Gastroesophageal sphincter (tissue), 4 donors: ENCODE data around the gene PFKM. TPM values are rescaled to one million over a fixed set of nuclear protein-coding genes. Genes with fewer than 3 reads are reported as not detected.

Experiments used
- ATAC-seq: fragments of 150-250 bp; one replicate; pipeline ENCODE4 v1.9.1; 2016; ENCODE audit warnings: mild to moderate bottlenecking, moderate library complexity
- H3K27ac ChIP-seq, 4 donors: fragments of 200-600 bp; sonication (generic) in 3 of 4; 1 replicate in 3 of 4; 2 replicates in 1 of 4; pipeline ENCODE4 v1.5.1; 2016 to 2019
- H3K27me3 ChIP-seq: fragments of 200-600 bp; sonication (generic); one replicate; pipeline ENCODE4 v1.5.1; 2019
- H3K36me3 ChIP-seq, 2 donors: fragments of 200-600 bp; sonication (generic); one replicate each; pipeline ENCODE4 v1.5.1; 2019; ENCODE audit warnings: control low read depth in 1 of 2
- H3K4me1 ChIP-seq, 3 donors: fragments of 200-600 bp; sonication (generic); 1 replicate in 2 of 3; 2 replicates in 1 of 3; pipeline ENCODE4 v1.5.1; 2016 to 2019; ENCODE audit warnings: control low read depth in 2 of 3
- H3K4me3 ChIP-seq, 2 donors: fragments of 200-600 bp; sonication (generic); one replicate each; pipeline ENCODE4 v1.5.1; 2019; ENCODE audit warnings: mild to moderate bottlenecking in 1 of 2, moderate library complexity in 1 of 2
- H3K9me3 ChIP-seq, 3 donors: fragments of 200-600 bp; sonication (generic); one replicate each; pipeline ENCODE4 v1.5.1; 2017 to 2019; ENCODE audit warnings: control low read depth in 2 of 3
- CTCF ChIP-seq, 4 experiments: fragments of 200-600 bp in 2 of 4; fragments of 450-650 bp in 2 of 4; sonication (generic) in 1 of 4; IDR thresholded peaks; one replicate each; pipeline ENCODE4 v1.5.1; 2017 to 2019; ENCODE audit warnings: antibody characterized with exemption in 4 of 4, mild to moderate bottlenecking in 2 of 4, moderate library complexity in 2 of 4
- EP300 ChIP-seq: sonication (generic); formaldehyde crosslinking; IDR thresholded peaks from one replicate; pipeline ENCODE4 v1.6.1; 2017; ENCODE audit warnings: antibody characterized with exemption, mild to moderate bottlenecking
- POLR2A ChIP-seq, 2 donors: fragments of 450-650 bp; IDR thresholded peaks; one replicate each; pipeline ENCODE4 v1.6.1; 2017; ENCODE audit warnings: antibody characterized with exemption in 2 of 2, mild to moderate bottlenecking in 2 of 2, moderate library complexity in 1 of 2
- POLR2AphosphoS5 ChIP-seq: sonication (generic); formaldehyde crosslinking; IDR thresholded peaks from one replicate; pipeline ENCODE4 v1.6.1; 2017; ENCODE audit warnings: antibody characterized with exemption
- WGBS, 2 donors: methylation state at CpG; one replicate each; pipeline ENCODE4 v1.1.5; 2018; ENCODE audit warnings: low coverage in 1 of 2; 5-methylcytosine and 5-hydroxymethylcytosine counted together
- total RNA-seq, 4 donors: library from RNA; depleted of rRNA; stranded (reverse); fragments of >200 nt; gene quantifications; one replicate each; pipeline ENCODE4 v1.1.0, GENCODE V29; 2016

PFKM gene
- total RNA-seq, 4 donors from 2014 or later, result 64.5 to 105 (median 71.0) TPM

- ATAC-seq, result no peak
- 79 to 100% methylated on average over 1 to 2 of the region's 2 CpGs for WGBS, 2 donors
- Histone ChIP-seq H3K27me3 (peaks cover 89% of the 10 kb centered on the region), H3K27ac (no peak overlapping the region), H3K36me3 (no peaks in the 10 kb centered on the region), H3K4me3 (no peak overlapping the region), H3K4me1 (peaks cover 0 to 33% (median 4%) of the 10 kb centered on the region in 3 donors), H3K9me3 (no peaks in the 10 kb centered on the region)
- TF ChIP-seq POLR2A (IDR thresholded peaks at IDR 0.05) (no peak), EP300 (no peak), POLR2AphosphoS5 (no peak), CTCF (IDR thresholded peaks at IDR 0.05) (no peak)
Measured at GRCh38 chr12:48180857-48181495, 61.8 kb downstream of the PFKM start.

- H3K36me3 ChIP-seq, result no peaks in the 10 kb centered on the region
- H3K27ac ChIP-seq, result peak overlapping the region in 3 of 4 donors; percentile 2 to 45 (median 37)
- TF ChIP-seq CTCF (IDR thresholded peaks at IDR 0.05), result no peak
- no peak for TF ChIP-seq EP300
- no peak for TF ChIP-seq POLR2AphosphoS5
- TF ChIP-seq POLR2A (IDR thresholded peaks at IDR 0.05), result no peak
- 8 to 10% methylated on average over 5 of the region's 7 CpGs for WGBS, 2 donors
- H3K4me3 ChIP-seq, result peak overlapping the region in 1 of 2 donors; percentile 66
- H3K9me3 ChIP-seq, result no peaks in the 10 kb centered on the region
- ATAC-seq, result no peak
- peaks cover 86% of the 10 kb centered on the region for H3K27me3 ChIP-seq
- peaks cover 0 to 33% (median 4%) of the 10 kb centered on the region in 3 donors for H3K4me1 ChIP-seq
Measured at GRCh38 chr12:48182631-48183030, 63.5 kb downstream of the PFKM start.

- WGBS, 2 donors, result 0% methylated on average over 7 to 17 of the region's 61 CpGs
- H3K9me3 ChIP-seq, result no peaks in the 10 kb centered on the region
- no peak for TF ChIP-seq POLR2A (IDR thresholded peaks at IDR 0.05)
- no peak for TF ChIP-seq EP300
- TF ChIP-seq POLR2AphosphoS5, result no peak
- peak in 3 of 4 experiments; percentile 20 to 35 (median 35) for TF ChIP-seq CTCF (IDR thresholded peaks at IDR 0.05)
- H3K4me1 ChIP-seq, result peaks cover 0 to 33% (median 4%) of the 10 kb centered on the region in 3 donors
- H3K4me3 ChIP-seq, result peak within 1 kb of the TSS; percentile 40 to 66
- H3K36me3 ChIP-seq, result no peaks in the 10 kb centered on the region
- ATAC-seq, result peak; percentile 76
- H3K27ac ChIP-seq, result peak within 1 kb of the TSS in 3 of 4 donors; percentile 2 to 45 (median 37)
- peaks cover 79% of the 10 kb centered on the region for H3K27me3 ChIP-seq
Measured at GRCh38 chr12:48183091-48183875, 64.1 kb downstream of the PFKM start, which contains the start of gene CCDC184. TSS of gene CCDC184 (plus strand) at chr12:48183644. CDS start at chr12:48184123, 479 bp downstream.

DNA sequence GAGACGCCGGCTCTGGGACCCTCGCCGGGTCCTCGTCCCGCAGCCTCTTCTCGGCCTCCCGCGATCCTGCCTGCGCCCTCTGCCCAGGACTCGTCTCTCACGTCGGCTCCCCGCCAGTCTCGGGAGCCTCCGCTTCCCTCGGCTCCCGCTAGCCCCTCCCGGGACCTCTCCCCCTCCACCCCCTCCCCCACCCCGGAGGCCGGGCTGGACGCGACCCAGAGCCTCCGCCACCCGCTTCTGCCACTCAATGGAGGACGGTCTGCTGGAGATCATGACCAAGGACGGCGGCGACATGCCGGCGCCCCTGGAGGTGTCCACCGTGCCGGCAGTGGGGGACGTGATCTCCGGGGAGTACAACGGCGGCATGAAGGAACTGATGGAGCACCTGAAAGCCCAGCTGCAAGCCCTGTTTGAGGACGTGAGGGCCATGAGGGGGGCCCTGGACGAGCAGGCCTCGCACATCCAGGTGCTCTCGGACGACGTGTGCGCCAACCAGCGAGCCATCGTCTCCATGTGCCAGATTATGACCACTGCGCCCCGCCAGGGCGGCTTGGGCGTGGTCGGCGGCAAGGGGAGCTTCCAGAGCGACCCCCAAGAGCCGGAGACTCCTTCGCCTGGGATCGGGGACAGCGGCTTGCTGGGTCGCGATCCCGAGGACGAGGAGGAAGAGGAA is 64.8 kb downstream of the PFKM start:
- WGBS, 2 donors, result 50% methylated on average over 2 of the region's 61 CpGs; no CpG with 5 or more reads in 1 of the 2 donors
- Histone ChIP-seq H3K27me3 (peaks cover 72% of the 10 kb centered on the region), H3K27ac (peak overlapping the region in 2 of 4 donors; percentile 37 to 45), H3K36me3 (no peaks in the 10 kb centered on the region), H3K4me1 (peaks cover 0 to 33% (median 4%) of the 10 kb centered on the region in 3 donors), H3K9me3 (no peaks in the 10 kb centered on the region), H3K4me3 (peak overlapping the region; percentile 40 to 66)
- ATAC-seq, result peak; percentile 34
- TF ChIP-seq POLR2AphosphoS5 (no peak), CTCF (IDR thresholded peaks at IDR 0.05) (no peak), EP300 (no peak), POLR2A (IDR thresholded peaks at IDR 0.05) (no peak)
